AG04450 (cell line): Measurements from ENCODE around the gene RABL3. TPM values are rescaled to one million over a fixed set of nuclear protein-coding genes. Genes with fewer than 3 reads are reported as not detected.
"Not testable (repeated sequence)": the region's sequence is repeated elsewhere in the genome, so short reads cannot be mapped to it uniquely, and the experiment has no call there.

Source experiments
- CTCF ChIA-PET: fragments of 300-600, 350-600 bp; formaldehyde crosslinking; extraction: SDS; loops from one replicate; lab custom pipeline; 2022; ENCODE audit warnings: antibody characterized with exemption, inconsistent platforms; lab: Charles Lee
- POLR2A ChIA-PET: fragments of 350-600 bp; formaldehyde crosslinking; extraction: SDS; loops from one replicate; lab custom pipeline; 2021; ENCODE audit warnings: antibody characterized with exemption, inconsistent platforms; lab: Yijun Ruan, JAX
- DNase-seq: peaks from one replicate; pipeline ENCODE4 v3.0.0-alpha.2; 2011; ENCODE audit warnings: low read depth, low spot score
- H3K27ac ChIP-seq: one replicate; pipeline ENCODE4 v1.5.1; 2012; ENCODE audit warnings: low read depth, low read length, control low read depth
- H3K27me3 ChIP-seq: one replicate; pipeline ENCODE4 v1.6.0; 2012; ENCODE audit warnings: low read length; ENCODE audit not compliant: control insufficient read depth, insufficient read depth
- H3K4me3 ChIP-seq: 2 replicates; pipeline ENCODE4 v1.5.1; 2011; ENCODE audit warnings: mild to moderate bottlenecking, low read depth, low read length, control low read depth
- H3K9me3 ChIP-seq: 2 replicates; pipeline ENCODE4 v1.5.1; 2012; ENCODE audit warnings: low read length; ENCODE audit not compliant: control insufficient read depth, insufficient read depth
- CTCF ChIP-seq: IDR thresholded peaks from 2 replicates; pipeline ENCODE4 v1.5.1; 2011; ENCODE audit warnings: low read depth, low read length, control low read depth, inconsistent platforms
- polyA plus RNA-seq: library from polyadenylated mRNA; depleted of rRNA; stranded (reverse); fragments of >200 nt; gene quantifications from 2 replicates; pipeline ENCODE4 v1.2.3, GENCODE V29; 2011

RABL3 gene
- polyA plus RNA-seq, 1 experiment: 9.3 TPM

- Histone ChIP-seq H3K4me3 (no peak overlapping the region), H3K9me3 (no peaks in the 10 kb centered on the region), H3K27me3 (no peaks in the 10 kb centered on the region), H3K27ac (peak overlapping the region; percentile 73)
- TF ChIP-seq CTCF: no peak
- CTCF ChIA-PET: interaction anchor here (1.0 to 2.1 kb wide), 6 partner anchors 9 to 262 kb away, joined by 3 to 8 read pairs (median 4); no protein-coding TSS in a partner anchor
- POLR2A ChIA-PET: interaction anchor here (0.7 to 1.7 kb wide), 4 partner anchors 9 to 83 kb away, joined by 3 to 8 read pairs (median 4); partner anchors contain the start of gene NDUFB4
- DNase-seq: no peak
Observed at GRCh38 chr3:120678984-120679383, 63.3 kb downstream of the RABL3 start.

- H3K9me3 ChIP-seq: no peaks in the 10 kb centered on the region
- peak; percentile 45 for DNase-seq
- no peaks in the 10 kb centered on the region for H3K27me3 ChIP-seq
- H3K27ac ChIP-seq: peak overlapping the region; percentile 73
- TF ChIP-seq CTCF: no peak
- ChIA-PET POLR2A (interaction anchor here (0.7 to 1.7 kb wide), 4 partner anchors 10 to 83 kb away, joined by 3 to 8 read pairs (median 4); partner anchors contain the start of gene NDUFB4), CTCF (interaction anchor here (1.0 to 2.1 kb wide), 6 partner anchors 10 to 262 kb away, joined by 3 to 8 read pairs (median 4); no protein-coding TSS in a partner anchor)
- H3K4me3 ChIP-seq: no peak overlapping the region
Observed at GRCh38 chr3:120678331-120678947, 63.9 kb downstream of the RABL3 start.

- H3K27me3 ChIP-seq, H3K27ac ChIP-seq, CTCF ChIA-PET, POLR2A ChIA-PET, H3K4me3 ChIP-seq, DNase-seq, H3K9me3 ChIP-seq: not testable (repeated sequence)
Observed at GRCh38 chr3:120677193-120677592, 65.1 kb downstream of the RABL3 start.

DNA sequence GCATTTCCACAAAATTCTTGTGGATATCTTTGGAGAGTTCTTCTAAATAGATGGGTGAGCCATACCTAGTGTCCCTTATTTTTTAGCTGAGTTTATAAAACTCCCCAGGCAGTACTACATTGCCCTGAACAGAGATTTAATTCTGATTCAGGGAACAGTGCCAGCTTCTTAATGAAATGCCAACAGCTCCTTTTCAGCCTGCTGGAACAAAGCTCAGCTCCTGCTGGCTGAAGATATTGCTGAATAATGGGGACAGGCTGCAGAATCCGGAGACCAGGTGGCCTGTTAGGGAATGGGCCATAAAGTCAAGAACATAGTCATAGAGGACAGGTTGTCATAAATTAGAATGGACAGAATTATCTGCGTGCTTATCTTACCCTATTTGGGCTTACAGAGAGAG is 69.2 kb downstream of the RABL3 start:
- H3K27ac ChIP-seq: no peak overlapping the region
- TF ChIP-seq CTCF: no peak
- ChIA-PET CTCF (interaction anchor here (1.1 kb wide), 1 partner anchor 114 kb away, joined by 3 read pairs; no protein-coding TSS in a partner anchor), POLR2A (no interaction called here)
- no peaks in the 10 kb centered on the region for H3K27me3 ChIP-seq
- H3K4me3 ChIP-seq: no peak overlapping the region
- no peaks in the 10 kb centered on the region for H3K9me3 ChIP-seq
- DNase-seq: no peak

GRCh38 chr3:120670576-120670975 is 71.7 kb downstream of the RABL3 start:
- Histone ChIP-seq H3K27ac (no peak overlapping the region), H3K27me3 (no peaks in the 10 kb centered on the region), H3K9me3 (no peaks in the 10 kb centered on the region), H3K4me3 (no peak overlapping the region)
- ChIA-PET CTCF (no interaction called here), POLR2A (no interaction called here)
- TF ChIP-seq CTCF: no peak
- DNase-seq: no peak
